HG03060 (cell line): ENCODE results near the gene ACD.

Experiments used
- ATAC-seq: cut with Tn5 transposase; IDR thresholded peaks from one replicate; pipeline ENCODE4 v1.9.1; 2021; ENCODE audit warnings: low read depth, moderate number of reproducible peaks; ENCODE audit not compliant: unreplicated experiment

Gene ACD

DNA sequence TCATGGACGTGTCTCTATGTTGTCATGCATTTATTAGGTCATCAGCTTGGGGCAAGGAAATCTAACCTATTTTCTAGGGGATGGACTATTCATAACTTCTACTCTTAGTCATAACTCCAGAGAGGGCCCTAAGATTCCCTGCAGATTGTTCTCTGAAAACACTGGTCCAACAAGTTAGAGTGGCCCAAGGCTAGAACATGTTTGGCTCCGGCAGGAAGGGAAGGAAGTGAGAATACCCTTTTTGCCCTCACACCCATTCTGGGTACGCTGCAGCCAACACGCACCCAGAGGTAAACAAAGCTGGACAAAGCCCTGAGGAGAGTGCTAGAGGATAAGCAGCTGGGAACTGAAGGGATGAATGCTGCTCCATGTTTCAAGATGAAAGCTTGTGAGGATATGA, 16.5 kb upstream of the ACD start:
- ATAC-seq = no peak

DNA sequence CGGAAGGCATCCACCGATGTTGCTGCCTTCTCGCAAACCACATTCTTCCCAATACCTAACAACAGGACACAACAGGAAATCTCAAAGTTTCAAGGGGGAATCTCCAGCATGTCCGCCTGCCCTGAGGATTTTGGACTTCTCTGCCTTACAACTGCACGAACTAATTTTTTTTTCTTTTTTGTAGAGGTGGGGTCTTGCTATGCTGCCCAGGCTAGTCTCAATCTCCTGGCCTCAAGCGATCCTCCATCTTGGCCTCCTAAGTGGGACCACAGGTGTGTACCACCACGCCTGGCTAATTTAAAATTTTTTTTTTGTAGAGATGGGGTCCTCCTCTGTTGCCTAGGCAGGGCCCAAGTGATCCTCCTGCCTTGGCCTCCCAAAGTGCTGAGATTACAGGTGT, 15.9 kb upstream of the ACD start:
- ATAC-seq = no peak

GRCh38 chr16:67675579-67675935, 15.5 kb upstream of the ACD start:
- no peak for ATAC-seq

- no peak for ATAC-seq
These were observed 15.0 kb upstream of the ACD start for GRCh38 chr16:67674851-67675578.

- no peak for ATAC-seq
These were observed 13.9 kb upstream of the ACD start for GRCh38 chr16:67673712-67674580.

GRCh38 chr16:67672739-67673662, 12.9 kb upstream of the ACD start:
- ATAC-seq = no peak

- ATAC-seq = no peak
These were observed 12.2 kb upstream of the ACD start for GRCh38 chr16:67672306-67672705.

GRCh38 chr16:67669499-67670101, 9.5 kb upstream of the ACD start:
- ATAC-seq = no peak

GRCh38 chr16:67668495-67669157, 8.6 kb upstream of the ACD start:
- no peak for ATAC-seq

DNA sequence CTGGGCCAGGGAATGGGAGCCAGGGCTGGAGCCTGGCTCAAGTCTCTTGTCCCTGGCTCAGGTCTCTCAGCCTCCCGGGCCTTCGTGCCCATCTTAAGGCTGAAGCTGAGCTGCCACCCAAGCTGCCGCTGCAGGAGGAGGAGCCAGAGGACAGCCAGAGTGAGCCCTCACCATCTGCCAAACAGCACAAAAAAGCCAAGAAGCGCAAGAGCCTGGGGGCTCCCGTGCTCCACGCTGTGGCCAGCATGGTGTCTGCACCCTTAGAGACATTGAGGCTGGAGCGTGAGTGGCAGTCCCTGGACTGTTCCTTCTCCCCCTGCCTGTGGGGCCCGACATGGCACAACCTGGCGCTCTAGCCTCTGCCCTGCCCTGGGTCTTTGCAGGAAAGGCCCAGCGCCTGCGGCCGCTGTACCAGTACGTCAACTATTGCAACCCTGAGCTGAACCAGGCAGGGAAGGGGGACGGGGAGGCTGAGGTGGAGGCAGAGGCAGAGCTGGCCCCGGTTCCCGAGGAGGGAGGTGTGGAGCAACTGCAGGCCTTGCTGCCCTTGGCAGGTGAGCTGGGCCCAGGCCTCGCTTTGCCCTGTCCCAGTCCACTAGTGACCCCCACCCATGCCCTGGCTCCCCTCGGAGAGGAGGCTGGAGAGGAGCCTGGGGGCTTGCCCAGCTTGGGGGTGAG, 7.9 kb upstream of the ACD start:
- peak; percentile 66 for ATAC-seq

DNA sequence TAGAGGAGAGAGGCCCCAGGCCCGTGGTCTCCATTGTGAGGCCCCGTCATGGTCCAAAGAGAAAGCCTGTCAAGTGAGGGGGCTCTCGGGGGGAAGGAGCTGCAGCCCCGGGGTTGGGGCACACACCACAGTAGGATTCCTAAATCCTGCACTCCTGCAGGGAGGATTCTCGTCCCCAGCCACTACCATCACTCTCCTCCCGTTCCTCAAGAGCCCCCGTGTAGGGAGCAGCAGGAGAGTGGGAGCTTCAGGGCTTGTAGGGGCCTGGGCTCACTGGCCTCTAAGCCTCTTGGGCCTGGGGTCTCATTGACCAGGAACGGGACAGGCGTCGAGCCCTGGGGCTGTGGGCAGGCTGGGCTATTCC, 7.4 kb upstream of the ACD start:
- ATAC-seq = no peak

DNA sequence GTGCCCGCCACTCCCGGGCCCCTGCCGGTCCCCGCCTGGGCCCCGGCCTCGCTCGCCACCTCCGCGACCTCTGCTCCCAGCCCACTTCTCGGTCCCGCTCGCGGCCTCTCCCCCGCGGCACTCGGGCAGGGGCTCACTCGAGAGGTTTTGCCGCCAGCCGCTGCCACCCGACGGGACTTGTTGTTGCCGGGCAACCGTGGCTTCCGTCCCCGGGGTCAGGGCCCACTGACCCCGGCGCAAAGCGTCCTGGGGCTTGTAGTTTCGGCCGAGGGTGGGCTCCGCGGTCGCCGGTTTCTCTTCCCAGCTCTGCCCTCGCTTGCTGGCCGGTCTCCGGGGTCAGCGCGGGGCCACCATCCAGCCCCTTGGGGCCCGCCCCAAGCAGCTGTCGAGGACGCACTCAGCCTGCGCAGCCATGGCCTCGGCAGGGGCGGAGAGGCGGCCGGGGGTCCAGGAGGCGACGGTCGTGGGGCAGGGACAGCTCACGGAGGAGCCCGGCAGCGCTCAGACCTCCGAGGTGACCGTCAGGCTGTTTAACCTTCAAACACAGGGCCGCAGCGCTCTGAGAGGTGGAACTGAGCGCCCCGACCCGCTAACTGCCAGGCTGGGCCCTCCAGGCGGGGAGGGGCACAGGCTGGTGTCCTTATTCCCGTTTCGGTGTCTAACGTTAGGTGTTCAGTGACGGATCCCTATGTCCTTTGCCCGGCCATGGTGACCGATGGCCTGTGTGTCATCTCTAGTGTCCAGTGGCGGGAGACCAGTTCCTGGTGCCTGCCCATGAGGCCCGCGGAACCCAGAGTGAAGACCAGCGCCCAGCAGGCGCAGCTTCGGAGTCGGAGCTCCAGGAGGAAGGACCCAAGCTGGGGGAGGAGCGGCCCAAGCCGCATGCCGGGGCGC, 6.7 kb upstream of the ACD start, which contains the start of the genes C16orf86 and ENKD1:
C16orf86 (plus strand) TSS at position 256 of the 894 bp plus-strand sequence; CDS start at position 413, 157 bp downstream.
ENKD1 (minus strand) TSS at position 192 of the 894 bp plus-strand sequence. CDS start 308 bp downstream, outside the sequence.
- no peak for ATAC-seq

GRCh38 chr16:67666032-67666551, 6.0 kb upstream of the ACD start:
- no peak for ATAC-seq

- no peak for ATAC-seq
These were observed 5.5 kb upstream of the ACD start for GRCh38 chr16:67665598-67665997.

DNA sequence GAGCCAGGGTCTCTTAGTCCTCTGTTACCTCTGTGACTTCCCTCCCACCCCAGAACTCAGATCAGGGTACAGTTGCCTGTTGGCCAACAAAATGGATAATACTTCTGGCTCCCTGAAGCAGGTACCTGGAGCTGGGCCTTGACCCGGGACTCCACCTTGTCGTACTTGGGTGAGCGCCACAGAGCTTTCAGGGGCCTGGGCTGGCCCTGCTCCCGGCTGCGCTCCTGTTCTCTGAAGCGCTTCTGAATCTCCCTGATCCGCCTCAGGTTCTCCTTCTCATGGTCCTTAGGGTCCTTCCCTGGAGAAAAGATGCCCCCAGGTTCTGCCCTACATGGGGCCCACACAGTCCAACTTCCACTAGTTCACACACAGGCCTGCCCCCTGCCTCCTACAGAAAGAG, 4.8 kb upstream of the ACD start:
- no peak for ATAC-seq

GRCh38 chr16:67664258-67664657, 4.2 kb upstream of the ACD start:
- no peak for ATAC-seq

- no peak for ATAC-seq
These were observed 3.8 kb upstream of the ACD start for GRCh38 chr16:67663877-67664222.
